ENCODE measurements around the gene C1QTNF2.

Gene C1QTNF2

DNA sequence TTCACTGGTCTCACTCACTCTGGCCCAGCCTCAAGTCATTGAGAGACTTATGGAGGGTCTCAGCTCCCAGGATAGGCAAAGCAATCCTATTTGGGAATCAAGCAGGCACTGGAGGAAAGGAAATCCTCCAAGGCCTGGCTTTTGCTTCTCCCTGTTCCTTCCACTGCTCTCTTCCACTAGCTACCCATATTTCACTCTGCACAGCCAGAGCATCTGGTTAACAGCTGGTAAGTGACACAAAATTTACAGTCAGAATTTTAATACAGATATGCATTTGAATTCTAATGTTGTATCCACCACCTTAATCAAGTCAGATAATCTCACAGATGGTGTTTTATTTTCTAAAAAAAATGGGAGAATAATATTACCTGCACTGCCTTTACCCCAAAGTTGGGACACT, 868 bp upstream of the C1QTNF2 start:
- no peak for FAIRE-seq

DNA sequence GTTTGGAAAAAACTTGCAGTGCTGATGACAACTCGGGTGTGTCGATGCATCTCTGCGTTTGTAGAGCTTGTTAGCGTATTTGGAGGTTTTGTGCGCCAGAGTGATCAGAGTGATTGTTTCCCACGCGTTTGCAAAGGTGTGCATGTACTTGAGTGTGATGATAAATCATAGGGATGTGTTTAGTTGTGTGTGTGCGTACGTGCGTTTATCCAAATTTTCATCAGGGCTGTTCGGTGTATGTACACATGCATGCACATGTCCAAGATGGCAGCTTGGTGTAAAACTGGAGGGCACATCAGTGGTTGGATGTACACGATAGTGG, 248 bp upstream of the C1QTNF2 start:
- FAIRE-seq: no peak

DNA sequence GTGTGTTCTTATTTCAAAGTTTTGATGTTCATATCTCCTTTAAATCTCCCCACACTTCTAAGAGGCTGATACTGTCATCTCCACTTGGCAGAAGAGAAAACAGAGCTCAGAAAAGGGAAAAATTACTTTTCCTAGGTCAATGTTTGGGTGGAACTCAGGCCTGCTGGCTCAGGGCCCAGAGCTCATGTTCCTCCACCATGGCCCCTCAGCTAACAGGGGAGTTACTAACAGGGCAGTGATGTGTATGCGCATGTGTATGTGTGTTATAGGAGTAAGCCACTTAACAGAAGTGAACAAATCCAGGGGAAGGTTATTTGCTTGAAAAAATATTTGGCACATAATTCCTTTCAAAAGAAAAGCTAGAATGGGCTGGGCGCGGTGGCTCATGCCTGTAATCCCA, 2.5 kb downstream of the C1QTNF2 start:
- FAIRE-seq: no peak

DNA sequence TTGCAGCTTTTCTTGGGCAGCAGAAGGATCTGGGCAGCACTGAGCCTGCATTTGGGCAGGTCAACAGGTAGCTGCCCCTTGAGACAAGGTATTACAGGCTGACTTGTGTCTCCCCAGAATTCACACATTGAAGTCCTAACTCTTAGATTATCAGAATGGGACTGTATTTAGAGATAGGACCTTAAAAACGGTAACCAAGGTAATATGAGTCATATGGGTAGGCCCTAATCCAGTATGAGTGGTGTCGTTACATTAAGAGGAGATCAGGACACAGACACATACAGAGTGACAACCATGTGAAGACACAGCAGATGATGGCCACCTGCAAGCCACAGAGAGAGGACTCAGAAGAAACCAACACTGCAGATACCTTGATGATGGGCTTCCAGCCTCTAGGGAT, 3.2 kb downstream of the C1QTNF2 start:
- FAIRE-seq: no peak

DNA sequence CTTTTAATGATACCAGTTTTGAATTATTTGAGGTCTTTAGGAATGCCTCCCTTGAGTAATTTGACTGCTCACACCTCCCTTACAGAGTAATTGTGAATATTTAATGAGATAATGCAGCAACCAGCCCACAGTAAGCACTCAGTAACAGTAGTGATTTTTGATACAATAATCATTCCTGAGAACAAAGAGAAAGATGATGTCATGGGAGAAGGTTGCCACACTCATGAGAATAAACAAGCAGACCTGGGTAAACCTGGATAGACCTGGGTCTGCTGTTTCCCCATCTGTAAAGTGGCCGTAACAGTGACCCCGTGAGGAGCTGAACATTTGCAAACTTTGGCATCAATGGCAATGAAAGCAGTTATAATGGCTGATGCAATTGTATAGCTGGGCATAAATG, 4.2 kb downstream of the C1QTNF2 start:
- FAIRE-seq: no peak

DNA sequence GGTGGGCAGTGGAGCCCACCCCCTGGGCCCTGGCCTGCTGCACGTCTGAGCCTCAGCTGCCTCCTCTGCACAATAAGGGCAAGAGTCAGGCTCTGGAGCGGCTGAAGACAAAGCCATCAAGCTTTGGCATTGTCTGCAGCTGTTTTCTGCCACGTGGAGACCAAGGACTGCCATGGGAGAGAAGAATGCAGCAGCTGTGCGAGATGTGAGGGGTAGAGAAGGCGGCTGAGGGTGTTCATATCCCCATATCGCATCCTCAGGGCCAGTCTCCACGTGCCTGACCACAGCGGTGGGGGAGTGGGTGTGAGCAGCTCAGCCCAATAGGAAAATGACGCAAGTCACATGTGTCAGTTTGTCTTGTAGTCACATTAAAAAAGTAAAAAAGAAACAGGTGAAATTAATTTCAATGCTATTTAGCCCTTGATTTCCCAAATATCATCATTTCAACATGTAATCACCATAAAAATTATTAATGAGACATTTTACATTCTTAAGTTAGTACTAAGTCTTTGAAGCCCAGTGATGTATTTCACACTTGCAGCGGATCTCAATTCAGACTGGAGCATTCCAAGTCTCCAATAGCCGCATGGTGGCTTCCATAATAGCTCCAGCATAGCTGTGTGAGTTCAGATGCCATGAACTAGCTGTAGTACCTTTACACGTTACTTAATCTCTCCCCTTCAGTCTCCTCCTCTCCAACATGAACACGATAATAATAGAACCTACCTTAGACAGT, 6.6 kb downstream of the C1QTNF2 start:
- FAIRE-seq: no peak

DNA sequence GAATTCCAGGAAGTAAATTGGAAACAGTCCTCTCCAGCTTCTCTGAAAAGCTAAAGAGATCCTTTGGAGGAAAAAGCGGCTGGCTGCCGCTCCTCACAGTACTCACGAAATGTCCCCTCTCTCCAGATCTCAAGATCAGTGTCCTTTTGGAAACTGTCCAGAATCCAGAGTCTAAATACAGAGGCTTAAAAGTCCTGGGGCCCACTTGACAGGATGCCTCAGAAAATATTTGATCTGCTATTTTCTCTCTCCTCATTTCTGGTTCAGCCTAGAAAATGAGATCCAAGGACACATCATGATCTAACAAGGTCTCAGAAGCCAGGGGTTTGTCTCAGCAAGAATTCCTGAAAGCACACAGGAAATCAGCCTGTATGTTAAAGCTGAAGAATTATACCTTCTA, 7.2 kb downstream of the C1QTNF2 start:
- no peak for FAIRE-seq

DNA sequence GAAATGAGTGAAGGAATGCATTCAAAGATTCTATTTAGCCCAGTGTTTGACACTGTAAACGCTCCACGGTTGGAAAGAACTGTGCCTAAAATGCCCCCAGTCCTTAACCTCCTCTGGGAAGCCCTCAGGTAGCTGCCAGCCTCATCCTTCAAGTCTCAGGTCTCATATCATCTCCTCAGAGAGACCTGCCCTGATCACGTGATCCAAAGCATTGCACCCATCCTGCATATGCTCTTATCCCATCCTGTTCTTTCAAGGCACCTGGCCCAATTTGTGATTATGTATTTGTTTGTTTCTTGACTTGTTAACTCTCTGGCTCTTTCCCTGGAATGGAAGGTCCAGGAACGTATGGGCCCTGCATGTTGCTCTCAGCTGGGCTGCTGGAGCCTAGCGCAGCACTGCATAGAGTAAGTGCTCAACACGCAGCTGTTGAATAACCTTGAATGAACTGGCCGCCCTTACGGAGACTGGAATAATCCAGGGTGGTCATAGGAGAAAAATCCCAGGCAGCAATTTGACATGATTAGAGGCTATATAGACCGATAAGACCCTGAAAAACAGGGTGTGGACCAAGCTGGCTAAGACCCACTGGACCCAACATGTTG, 8.7 kb downstream of the C1QTNF2 start:
- no peak for FAIRE-seq

DNA sequence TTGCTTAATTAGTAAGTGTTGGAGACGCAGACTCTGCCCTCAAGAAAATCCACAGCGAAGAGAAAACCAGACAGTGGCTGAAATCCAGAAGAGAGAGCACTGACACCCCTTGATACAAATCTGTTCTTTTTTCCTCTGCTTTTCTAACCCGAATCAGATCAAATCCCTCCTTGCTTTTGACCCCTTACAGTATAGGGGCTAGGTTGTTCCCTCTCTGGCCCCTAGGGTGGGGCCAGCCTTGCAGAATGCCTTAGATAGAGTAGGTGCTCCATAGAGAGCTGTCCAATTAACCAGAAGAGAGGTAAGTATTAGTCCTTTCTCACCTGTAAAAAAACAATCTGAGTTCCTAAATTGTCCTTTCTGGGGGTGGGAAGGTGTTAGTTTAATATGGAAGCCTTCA, 10.1 kb downstream of the C1QTNF2 start:
- no peak for FAIRE-seq

DNA sequence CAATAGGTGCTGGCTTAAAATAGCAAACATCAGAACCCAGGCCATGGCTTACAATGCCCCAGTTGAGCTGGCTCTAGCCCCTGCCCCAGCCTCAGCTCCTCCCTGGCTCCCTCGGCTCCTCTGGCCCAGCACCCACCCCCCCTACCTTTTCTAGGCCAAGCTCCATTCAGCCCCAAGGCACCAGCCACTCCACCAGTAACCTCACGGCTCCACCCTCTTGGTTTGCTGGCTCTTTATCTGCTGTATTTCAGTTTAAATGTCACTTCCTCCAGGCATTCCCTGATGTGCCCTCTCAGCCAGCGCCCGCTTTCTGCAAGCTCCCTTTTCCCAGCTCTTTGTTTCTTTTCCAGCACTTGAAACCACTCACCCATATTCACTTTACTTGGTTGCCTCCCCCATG, 10.6 kb downstream of the C1QTNF2 start:
- FAIRE-seq: no peak

DNA sequence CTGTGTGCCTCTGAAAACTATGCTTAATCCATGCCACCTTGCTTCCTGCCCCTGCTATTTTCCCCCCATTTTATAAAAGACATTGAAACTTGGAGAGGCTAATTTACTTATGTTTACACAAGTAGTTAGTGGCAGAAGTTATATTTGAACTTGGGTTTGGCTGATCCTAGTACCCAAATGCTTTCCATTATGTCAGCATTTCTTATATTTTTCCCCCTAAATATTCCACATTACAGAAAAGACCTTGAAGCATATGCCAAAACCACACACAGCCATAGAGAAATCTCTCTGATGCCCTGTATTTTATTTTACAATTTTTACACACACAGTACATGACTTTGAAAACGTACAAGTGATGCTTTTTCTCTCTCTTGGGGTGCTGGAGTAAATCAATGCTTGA, 11.2 kb downstream of the C1QTNF2 start:
- no peak for FAIRE-seq

DNA sequence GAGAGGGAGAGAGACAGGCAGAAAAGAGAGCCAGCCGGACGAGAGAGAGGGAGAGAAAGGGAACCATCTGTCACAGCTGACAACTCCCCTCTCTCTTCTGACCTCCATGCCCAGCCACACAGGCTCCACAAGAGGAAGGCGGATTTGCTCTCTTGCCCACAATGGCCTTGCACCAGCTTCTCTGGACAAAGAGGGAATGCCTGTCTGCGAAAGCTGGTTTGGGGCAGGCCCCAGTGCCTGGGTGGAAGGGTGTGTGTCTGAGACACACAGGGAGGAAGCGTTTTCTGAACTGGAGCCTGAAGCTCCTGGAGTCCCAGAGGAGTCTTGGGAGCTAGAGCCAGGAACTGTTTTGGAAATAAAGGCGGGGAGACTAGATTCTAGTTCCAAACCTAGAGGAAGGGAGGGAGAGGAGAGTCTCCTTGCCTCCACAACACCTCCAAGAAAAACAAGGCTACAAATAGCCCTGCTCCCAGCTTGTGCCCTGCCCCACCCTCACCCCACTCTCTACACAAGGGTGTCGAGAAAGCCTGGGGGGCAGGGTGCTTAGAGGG, 12.5 kb downstream of the C1QTNF2 start:
- no peak for FAIRE-seq

DNA sequence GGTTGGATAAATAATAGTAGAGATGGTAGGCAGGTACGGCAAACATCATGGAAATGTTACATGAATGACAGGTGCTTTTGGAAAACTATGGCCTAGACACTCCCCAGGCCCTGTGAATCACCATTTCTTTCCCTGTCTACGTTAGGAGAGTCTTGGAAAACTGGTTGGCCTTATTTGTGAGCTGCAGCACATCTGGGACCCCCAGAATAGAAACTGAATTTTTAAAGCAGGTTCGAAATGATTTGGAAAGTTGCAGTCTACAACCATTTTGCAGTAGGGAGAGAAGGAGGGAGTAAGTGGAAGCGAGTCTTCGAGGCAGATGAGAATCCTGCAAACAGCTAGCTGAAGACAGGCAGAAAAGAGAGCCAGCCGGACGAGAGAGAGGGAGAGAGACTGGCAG, 13.0 kb downstream of the C1QTNF2 start:
- FAIRE-seq: no peak

DNA sequence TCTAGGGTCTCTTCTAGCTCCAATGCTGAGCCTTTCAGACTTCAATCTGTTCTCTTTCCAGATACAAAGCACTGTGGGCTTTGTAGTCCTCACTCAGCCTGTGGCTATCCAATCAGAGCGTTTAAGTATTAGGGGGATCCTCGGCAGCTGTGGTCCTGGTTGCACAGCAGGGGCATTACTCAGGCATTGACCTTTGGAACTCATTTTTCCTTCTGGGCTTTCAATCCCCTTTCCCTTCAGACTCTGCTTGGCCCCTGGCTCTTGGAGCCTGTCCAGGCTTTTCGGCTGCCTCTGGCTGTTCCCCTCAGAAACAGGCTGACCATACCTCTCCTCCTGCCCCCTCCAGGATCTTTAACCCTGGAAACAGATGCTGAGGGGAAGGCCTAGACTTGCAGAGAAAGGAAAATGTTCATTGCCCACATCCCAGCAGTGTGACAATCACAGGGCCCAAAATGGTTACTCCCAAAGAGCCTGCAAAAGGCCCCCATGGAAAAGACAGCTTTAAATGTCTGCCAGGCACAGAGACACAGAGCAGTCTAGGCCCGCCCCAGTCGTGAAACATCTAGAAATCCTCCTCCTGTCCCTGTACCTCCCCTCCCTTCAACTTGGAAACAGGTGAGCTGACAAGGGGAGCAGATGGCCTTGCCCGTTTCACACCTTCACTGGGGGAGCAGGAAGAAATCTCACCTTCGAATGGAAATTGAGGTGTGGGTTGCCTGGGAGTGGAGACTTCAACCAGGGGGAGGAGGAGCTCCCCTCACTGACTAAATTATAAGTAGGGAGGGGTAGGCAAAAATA, 13.7 kb downstream of the C1QTNF2 start:
- no peak for FAIRE-seq

DNA sequence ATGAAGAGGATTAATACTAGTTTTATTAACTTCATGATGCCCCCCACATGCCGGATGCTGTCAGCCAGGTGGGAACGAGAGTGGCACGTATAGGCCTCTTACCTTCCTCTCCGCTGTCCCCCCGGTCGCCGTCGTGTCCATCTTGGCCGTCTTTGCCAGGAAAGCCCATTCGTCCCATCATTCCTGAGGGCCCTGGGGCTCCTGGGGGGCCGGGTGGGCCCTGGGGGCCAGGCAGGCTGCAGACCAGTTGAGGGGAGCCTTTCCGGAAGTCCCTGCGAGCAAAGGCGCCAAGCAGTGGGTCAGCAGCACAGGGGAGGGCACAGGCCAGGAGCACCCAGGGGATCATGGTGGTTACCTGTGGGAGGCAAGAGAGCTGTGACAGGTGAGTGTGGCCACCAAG, 15.8 kb downstream of the C1QTNF2 start:
- no peak for FAIRE-seq

DNA sequence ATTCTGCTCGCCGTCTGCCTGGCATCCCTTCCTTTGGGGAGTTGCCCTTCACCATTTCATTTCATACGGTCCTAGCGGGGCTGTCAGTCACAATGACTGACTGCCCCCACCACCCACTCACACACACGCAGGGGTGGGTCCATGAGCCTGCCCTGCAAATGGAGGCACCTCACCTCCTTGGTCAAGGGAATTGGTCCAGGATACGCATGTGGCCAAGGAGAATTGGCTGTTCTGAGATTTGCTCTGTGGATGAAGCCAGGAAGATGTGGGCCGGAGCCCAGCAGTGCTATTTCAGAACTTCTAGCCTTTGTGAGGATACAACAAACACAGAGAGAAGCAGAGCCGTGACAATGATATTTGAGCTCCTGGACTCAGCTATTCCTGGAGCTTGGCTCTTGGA, 17.0 kb downstream of the C1QTNF2 start:
- no peak for FAIRE-seq

DNA sequence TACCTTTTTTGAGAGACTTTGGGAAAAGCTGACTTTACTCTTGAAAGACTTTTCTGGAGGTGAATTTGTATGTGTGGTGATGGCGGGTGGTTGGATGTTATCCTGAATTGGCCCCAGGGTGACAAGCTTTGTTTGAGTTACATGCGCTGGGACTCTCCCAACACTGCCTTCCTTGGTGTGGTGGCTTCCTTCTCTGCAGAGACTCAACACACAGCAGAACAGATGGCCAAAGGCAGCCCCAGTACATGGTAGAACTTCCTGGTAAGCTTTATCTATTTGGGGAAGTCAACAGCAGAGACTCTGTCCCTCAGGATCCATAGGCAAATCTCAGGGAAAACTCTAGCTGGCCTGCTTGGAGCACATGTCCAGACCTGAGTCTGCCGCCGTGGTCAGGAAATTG, 18.1 kb downstream of the C1QTNF2 start:
- FAIRE-seq: no peak

DNA sequence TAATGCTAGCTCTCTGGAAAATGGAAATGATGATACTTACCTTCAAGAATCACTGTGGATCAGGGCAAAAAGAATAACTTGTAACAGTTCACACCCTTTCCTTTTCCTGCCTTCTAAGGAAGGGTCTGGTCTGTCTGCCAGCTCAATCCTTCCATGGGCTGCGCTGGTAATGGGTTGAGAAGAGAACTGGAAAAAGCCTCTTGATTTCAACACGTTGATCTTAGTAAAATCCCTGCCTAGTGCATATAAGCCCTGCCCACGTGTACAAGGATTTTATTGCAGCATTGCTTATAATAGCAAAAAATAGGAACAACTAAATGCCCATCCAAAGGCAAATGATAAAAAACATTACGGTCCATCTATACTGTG, 20.5 kb downstream of the C1QTNF2 start:
- no peak for FAIRE-seq

DNA sequence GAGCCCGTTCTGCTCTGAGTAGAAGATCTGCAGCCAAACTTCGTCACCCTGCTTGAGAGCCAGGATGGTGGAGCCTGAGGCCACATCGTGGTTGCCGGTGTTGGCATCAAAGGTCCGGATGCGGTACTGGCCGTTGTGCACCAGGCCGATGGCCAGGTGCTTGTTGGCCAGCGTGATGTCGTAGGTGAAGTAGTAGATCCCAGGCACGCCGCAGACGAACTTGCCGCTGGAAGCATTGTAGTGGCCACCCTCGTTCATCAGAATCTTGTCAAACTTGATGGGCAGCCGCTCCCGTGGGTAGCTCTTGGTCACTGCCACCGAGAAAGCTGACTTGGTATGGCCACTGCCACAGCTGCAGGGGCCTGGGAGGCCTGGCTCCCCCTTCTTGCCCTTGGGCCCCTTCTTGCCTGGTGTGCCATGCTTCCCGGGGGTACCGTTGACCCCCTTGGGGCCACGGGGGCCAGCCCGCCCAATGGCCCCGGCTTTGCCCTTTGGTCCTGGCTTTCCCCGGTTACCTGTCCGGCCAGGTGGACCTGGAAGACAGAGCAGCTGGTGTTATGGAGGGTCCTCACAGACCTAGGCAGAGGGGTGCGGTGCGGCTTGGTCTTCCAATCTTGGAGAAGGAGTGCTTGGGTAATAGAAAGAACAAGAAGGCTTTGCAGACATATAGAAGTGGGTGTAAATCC, 21.0 kb downstream of the C1QTNF2 start:
- no peak for FAIRE-seq

DNA sequence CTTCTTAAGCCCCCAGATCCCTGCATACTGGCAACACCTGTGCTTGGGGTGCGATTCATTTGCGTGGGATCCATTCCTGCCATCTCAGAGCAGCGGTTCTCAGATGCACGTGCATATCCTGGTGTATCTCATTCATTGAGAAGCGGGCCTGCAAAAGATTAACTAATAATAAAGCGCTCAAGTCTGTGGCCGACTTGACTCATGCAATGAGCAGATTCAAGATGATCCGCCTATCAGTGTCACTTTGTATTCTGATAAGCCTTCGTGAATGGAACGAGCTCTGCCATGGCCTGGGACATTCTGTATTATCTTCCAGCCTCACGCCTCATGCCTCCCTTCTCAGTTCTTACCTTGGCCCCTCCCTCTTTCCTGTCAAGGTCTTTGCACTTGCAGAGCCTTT, 22.3 kb downstream of the C1QTNF2 start:
- no peak for FAIRE-seq

DNA sequence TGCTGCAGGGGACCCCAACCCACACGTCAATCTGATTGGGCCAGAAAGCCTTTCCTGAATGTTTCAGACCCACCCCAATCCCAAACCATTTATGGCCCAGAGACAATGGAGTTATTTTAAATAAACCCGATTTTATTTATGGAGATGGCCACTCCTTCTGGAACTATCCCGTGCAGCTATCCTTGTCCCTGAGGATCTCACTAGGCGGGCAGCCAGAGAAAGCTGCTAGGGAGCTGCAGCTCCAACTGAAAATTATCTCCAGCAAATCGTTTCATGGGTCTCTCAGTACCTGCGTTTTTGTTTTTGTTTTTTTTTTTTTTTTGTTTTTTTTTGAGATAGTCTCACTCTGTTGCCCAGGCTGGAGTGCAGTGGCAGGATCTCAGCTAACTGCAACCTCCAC, 23.0 kb downstream of the C1QTNF2 start:
- no peak for FAIRE-seq

DNA sequence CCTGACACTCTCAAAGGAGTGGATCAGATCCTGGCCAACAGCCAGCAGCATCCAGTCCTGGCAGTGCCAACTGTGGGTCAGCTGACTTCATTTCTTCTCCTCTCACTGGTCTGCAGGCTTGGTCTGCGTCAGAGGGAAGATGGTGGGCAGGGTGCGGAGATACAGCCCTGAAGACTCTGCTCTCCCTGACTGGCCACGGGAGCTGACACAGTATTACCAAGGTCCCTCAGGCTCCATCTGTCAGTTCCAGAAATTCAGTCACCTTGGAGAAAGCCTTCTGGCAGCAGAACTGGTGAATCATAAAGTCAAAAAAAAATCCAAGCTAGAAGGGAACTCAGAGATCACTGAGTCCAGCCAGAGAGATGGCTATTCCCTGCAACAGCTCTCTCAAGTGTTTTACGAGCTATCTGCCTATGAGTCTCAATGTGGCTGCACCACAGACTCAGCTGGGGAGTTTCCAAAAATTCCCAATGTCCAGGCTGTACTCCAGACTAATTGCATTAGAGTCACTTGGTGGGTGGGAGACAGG, 27.9 kb downstream of the C1QTNF2 start:
- no peak for FAIRE-seq

DNA sequence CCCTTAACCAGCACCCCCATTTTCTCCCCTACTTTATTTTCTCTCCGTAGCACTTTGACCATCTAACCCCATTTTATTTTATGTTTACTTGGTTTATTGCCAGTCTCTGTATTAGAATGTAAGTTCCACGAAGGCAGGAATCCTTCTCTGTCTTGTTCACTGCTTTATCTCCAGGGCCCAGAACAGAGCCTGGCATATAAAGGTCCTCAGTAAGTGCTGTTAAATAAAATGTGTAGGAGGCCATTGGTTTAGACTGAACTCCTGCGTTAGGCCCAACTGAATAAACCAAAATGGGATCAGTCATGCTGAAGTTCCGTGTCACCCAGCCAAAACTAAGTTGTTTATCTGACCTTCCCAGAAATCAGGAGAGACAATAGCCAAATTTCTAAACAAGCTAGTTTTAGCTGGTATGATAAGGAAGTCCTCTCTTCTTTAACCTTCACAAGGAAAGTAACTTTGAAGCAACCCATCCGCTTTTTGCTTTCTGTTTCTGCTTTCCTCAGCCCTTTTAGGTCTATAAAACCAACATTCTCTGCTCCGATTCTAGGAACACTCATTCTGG, 29.0 kb downstream of the C1QTNF2 start:
- FAIRE-seq: no peak
